Measurements from ENCODE around the gene DHX35.
"Not testable (repeated sequence)": the region's sequence is repeated elsewhere in the genome, so short reads cannot be mapped to it uniquely, and the experiment has no call there.

DHX35 gene

GRCh38 chr20:38982291-38982690 lies 20.1 kb downstream of the DHX35 start:
- DNase-seq, result no peak

GRCh38 chr20:38985060-38985459 lies 22.9 kb downstream of the DHX35 start:
- no peak for DNase-seq

DNA sequence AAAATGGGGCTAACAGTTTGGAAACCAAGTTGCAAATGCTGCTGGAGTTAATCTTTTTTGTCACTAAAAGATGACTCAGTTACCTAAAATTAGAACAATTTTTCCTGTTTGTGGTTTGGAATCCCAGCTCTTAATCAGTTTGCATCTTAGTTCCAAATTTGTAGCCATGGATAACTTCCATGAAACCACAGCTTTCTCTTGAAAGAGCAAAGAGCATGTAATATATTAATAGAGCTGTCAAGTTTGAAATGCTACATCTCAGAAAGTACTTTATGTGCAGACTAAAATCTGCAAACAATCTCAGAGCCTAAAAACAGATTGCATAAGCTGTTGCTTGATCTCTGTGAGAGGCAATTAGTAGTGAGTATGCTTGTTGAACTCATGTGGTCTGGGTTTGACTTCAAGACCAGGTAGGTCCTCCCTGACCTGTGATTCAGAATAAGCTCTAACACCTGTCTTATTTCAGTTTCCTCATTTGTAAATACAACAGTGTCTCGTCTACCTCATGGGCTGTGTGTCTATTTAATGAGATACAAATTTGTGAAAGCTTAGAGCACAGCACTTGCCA lies 23.5 kb downstream of the DHX35 start:
- no peak for DNase-seq

- DNase-seq, result no peak
Observed at GRCh38 chr20:38986663-38987062, 24.5 kb downstream of the DHX35 start.

DNA sequence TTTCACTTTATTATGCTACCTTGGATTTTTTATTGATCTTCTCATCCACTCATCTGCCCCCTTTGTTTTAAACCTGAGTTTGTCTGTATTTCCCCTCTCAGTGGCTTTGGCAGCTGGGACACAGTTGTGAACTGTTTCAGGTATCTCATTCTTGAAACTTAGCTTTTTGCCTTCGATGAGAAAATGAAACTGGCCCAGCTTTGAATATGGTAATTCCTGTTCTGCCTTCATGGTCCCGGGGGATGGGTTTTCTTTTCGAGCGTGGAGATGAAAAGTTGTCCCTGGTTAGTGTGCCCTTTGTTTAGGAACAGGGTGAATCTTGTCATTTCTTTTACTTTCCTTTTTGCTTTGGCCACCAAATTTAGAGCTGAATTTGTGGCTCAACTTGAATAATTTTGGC lies 25.6 kb downstream of the DHX35 start:
- DNase-seq, result no peak

- no peak for DNase-seq
Observed at GRCh38 chr20:38990728-38991127, 28.6 kb downstream of the DHX35 start.

DNA sequence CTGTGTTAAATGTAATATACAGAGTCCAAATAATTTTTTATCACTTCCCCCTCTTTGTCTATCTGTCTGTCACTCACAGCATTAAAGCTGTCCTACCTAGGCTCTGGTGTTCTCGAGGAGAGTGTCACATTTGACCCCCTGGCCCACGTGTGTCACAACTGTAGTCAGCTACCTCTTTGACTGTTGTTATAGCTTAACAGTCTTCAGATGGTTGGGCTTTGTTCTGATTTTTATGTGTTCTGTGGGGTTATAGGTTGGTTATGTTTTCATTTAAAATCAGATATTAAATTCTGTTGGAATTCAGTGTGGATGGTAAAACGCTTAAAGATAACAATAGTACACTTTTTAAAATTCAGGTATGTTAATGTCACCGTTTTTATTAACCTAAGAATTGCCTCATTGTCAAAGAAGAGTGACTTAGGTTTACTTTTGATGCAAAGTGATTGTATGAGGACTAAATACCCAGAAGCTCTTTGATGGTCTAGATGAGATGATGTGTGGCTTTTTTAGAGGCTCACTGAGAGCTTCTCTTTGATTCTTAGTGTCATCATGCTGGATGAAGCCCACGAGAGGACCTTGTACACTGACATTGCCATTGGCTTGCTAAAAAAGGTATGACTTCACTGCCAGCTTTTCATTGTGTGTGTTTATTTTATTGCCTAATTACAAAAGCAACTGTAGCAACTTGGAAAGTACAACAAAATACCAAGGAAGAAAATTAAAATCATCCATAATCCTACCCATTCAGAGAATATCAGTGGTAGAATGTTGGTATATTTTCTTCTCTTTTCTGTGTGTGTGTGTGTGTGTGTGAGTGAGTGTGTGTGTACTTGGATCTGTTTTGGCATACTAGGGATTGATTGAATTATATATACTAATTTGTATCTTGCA lies 29.9 kb downstream of the DHX35 start:
- DNase-seq, result no peak

GRCh38 chr20:38995536-38996044 lies 33.4 kb downstream of the DHX35 start:
- no peak for DNase-seq

DNA sequence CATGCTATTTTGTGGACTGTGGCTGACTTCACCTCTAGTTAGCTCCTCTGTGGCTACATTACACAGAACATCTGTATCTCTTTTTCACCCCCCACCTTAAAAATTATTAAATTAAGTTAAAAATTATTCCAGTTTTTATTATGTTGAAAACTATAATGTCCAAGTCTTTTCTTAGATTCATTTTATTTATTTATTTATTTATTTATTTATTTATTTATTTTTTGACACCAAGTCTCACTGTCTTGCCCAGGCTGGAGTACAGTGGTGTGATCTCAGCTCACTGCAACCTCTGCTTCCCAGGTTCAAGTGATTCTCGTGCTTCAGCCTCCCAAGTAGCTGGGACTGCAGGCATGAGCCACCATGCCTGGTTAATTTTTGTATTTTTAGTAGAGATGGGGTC lies 34.7 kb downstream of the DHX35 start:
- DNase-seq, result not testable (repeated sequence)

- DNase-seq, result no peak
Observed at GRCh38 chr20:38997622-38998021, 35.5 kb downstream of the DHX35 start.

DNA sequence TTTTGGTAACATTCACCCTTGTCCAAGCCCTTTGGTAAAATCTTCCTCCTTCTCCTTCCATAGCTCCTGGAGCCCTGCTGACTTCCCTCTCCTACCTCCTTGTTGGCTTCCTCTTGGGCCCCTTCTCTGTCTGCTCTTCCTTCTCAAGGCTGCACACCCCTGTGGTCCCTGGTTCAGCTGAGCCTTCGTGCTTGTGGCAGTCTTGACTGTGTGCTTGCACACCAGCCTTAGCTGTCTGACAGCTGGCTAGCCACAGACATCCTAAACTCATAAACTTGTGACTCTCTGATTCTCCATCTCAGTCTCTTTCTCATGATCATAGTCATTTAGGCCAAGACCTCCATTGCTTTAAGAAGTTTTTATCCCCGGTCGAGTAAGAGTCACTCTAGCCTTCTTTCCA lies 37.1 kb downstream of the DHX35 start:
- no peak for DNase-seq

DNA sequence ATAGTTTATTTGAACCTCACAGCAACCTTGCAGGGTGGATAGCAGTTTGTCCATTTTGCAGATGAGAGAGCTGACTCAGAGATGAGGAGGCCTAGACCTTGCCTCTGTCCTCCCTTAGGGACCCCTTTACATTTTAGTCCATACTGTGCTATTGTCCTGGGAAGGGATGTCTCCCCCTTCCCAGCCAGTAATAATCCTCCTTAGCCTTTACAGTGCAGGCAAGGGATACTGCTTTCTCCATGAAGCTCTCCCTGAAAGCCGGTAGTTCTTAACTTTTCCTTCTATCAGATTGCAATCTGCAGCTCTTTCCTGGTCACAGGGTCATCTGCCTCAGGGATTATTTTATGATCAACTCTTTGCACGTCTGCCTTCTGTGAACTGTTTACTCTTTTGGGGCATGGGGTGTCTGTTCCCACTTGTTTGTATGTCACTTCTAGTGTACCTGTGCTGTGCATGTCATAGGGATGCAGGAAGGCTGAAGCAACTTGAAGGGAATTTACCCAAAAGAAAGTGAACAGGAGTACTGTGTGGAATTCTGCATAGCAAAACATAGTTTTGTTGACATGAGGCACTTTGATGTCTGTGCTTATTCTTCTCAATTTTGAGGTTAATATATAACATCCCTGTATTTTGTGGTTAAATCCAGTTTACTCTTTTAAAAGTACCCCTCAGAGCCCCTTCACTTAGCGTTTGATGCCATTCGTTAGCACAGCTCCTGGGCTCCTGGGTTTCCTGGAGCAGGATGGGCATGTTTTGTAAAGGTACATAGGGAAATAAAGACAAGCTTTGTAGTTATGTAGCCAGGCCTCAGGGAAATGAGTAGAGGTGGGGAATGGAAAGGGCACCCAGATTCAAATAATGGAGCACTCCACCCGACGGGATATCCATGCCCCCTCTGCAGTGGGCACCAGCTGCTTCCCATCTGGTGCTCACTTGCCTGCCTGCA lies 38.1 kb downstream of the DHX35 start:
- DNase-seq, result no peak

DNA sequence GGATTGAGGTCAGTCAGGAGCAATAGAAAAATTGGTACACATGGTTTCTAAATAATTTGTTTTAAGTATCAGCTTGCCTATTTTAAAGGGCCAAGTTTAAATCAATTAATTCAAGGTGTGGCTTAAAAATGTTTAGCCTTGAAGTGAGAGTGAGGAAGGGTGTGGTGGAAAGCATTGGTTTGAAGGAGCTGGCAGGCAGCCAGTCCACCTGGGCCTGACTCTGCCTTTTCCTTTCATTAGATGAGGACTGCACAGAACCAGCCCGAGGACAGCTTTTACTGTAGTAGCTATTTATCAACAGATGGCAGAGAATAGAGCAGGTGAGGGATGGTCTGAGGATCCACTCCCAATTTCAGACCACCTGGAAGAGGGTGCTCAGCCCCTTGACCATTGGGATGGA lies 42.4 kb downstream of the DHX35 start:
- no peak for DNase-seq

GRCh38 chr20:39009348-39009747 lies 47.2 kb downstream of the DHX35 start:
- DNase-seq, result no peak

DNA sequence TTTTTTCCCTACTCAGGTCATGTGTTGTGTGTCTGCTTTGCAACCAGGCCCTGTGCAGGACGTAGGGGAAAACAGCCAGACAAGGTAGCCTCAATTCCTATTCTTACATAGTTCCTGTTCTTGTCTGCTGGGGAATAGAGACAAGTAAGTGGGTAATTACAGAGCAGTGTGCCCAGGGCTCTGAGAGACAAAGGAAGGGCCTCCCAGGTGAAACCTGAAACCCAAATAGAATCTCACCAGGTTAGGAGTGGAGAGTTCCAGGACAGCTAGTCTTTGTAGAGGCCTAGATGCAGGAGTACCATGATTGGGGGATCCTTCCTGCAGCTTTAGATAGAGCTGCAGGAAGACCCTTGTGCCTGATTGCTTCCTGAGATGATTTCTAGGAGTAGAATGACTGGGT lies 48.4 kb downstream of the DHX35 start:
- DNase-seq, result no peak

DNA sequence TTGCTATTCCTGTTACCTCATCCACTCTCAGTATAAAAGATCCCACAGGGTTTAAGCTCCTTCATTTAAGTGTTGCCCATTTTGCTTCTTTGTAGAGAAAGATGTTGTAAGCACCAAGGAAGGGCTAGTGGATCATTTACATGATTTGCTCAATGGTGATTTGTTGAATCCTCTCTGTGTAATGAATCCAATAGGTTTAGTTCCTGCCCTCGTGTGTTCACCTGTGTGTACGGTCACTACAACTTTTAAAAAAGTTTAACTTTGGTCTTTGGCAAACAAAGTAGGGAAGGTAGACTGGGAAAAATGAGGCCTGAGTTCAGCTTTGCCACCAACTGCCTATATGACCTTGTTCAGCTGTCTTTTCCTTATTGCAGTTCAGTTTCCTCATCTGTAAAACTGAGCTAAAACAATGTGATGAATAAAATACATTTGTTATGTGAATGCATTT lies 51.5 kb downstream of the DHX35 start:
- no peak for DNase-seq

DNA sequence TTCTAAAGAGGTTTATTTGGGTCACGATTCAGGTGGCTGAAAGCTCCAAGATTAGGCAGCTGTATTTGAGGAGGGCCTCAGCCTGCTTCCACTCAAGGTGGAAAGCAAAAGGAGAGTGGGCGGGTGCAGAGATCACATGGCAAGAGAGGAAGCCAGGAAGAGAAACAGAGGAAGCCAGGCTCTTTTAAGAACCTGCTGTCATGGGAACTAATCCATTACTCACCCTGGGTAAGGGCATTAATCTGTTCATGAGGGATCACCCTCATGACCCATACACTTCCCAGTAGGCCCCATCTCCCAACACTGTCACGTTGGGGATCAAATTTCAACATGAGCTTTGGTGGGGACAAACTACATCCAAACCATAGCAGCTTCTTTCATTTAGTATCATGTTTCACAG lies 53.9 kb downstream of the DHX35 start:
- no peak for DNase-seq

- no peak for DNase-seq
Observed at GRCh38 chr20:39016506-39016905, 54.4 kb downstream of the DHX35 start.

DNA sequence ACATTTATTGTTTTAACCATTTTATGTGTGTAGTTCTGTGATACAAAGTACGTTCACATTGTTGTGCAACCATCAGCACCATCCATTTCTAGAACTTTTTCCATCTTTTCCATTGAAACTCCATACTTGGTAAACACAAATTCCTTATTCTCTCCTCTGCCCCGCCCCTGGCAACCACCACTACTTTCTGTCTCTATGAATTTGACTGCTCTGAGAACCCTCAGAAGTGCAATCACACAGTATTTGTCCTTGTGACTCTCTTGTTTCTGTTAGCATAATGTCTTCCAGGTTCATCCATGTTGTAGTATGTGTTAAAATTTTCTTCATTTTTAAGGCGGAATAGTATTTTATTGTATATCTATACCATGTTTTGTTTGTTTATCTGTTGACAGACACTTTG lies 56.9 kb downstream of the DHX35 start:
- no peak for DNase-seq

GRCh38 chr20:39019805-39020325 lies 57.7 kb downstream of the DHX35 start:
- no peak for DNase-seq

GRCh38 chr20:39021748-39022147 lies 59.6 kb downstream of the DHX35 start:
- no peak for DNase-seq

DNA sequence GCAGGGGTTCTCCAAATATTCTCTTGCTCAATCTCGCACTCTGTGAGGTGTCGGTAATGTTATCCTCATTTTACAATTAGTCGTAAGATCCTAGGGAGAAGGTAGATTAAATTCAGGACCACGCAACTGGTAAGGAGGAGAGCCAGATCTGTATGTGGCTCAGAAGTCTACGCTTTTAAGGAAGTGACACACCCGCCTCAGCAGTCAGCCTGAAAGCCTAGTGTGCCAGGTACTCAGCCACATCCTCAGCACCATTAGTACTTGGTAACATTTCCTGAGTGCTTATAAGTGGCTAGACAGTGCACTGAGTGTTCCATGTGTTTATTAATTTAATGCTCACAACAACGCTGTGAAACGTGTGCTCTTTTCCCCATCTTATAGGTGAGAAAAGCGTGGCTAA lies 63.7 kb downstream of the DHX35 start:
- DNase-seq, result no peak

- no peak for DNase-seq
Observed at GRCh38 chr20:39029364-39029763, 67.2 kb downstream of the DHX35 start.

All from right hindlimb (tissue), 1 donor.